Muscle of arm (tissue), 12 donors: ENCODE results near the gene GREB1L. TPM values are rescaled to one million over a fixed set of nuclear protein-coding genes. Genes with fewer than 3 reads are reported as not detected.
"Not testable (repeated sequence)": the region's sequence is repeated elsewhere in the genome, so short reads cannot be mapped to it uniquely, and the experiment has no call there.

Experiments used
- DNase-seq: peaks from one replicate; pipeline ENCODE4 v3.0.0-alpha.2; 2013
- polyA plus RNA-seq, 12 donors: library from polyadenylated mRNA; unstranded; fragments of 120-200 nt; gene quantifications; one replicate each; pipeline ENCODE4 v1.2.1, GENCODE V29; 2013; ENCODE audit not compliant: insufficient read length in 12 of 12

The GREB1L gene
- polyA plus RNA-seq, 12 donors = 3.6 to 14.8 (median 11.7) TPM; not detected in 1

GRCh38 chr18:21363348-21363747, 121.3 kb downstream of the GREB1L start:
- no peak for DNase-seq

GRCh38 chr18:21364471-21364870, 122.4 kb downstream of the GREB1L start:
- no peak for DNase-seq

GRCh38 chr18:21366896-21367295, 124.9 kb downstream of the GREB1L start:
- DNase-seq = no peak

GRCh38 chr18:21369146-21369545, 127.1 kb downstream of the GREB1L start:
- DNase-seq = no peak

- not testable (repeated sequence) for DNase-seq
These were observed 127.6 kb downstream of the GREB1L start for GRCh38 chr18:21369597-21369996.

GRCh38 chr18:21383031-21383430, 141.0 kb downstream of the GREB1L start:
- DNase-seq = no peak

GRCh38 chr18:21386523-21387240, 144.7 kb downstream of the GREB1L start:
- DNase-seq = no peak

GRCh38 chr18:21387886-21388285, 145.9 kb downstream of the GREB1L start:
- DNase-seq = no peak

- no peak for DNase-seq
These were observed 147.3 kb downstream of the GREB1L start for GRCh38 chr18:21389283-21389682.

GRCh38 chr18:21389903-21390302, 147.9 kb downstream of the GREB1L start:
- DNase-seq = no peak

- no peak for DNase-seq
These were observed 149.1 kb downstream of the GREB1L start for GRCh38 chr18:21391074-21391673.

- DNase-seq = no peak
These were observed 152.0 kb downstream of the GREB1L start for GRCh38 chr18:21393986-21394385.

GRCh38 chr18:21398121-21398520, 156.1 kb downstream of the GREB1L start:
- no peak for DNase-seq

GRCh38 chr18:21402272-21402671, 160.2 kb downstream of the GREB1L start:
- DNase-seq = no peak

- no peak for DNase-seq
These were observed 162.4 kb downstream of the GREB1L start for GRCh38 chr18:21404426-21404825.

GRCh38 chr18:21406116-21406515, 164.1 kb downstream of the GREB1L start:
- no peak for DNase-seq

- DNase-seq = no peak
These were observed 166.6 kb downstream of the GREB1L start for GRCh38 chr18:21408681-21409080.

GRCh38 chr18:21433436-21433835, 191.4 kb downstream of the GREB1L start:
- no peak for DNase-seq

- no peak for DNase-seq
These were observed 197.4 kb downstream of the GREB1L start for GRCh38 chr18:21439431-21439846.

GRCh38 chr18:21441670-21442069, 199.6 kb downstream of the GREB1L start:
- DNase-seq = no peak

GRCh38 chr18:21443776-21444464, 201.9 kb downstream of the GREB1L start:
- no peak for DNase-seq

GRCh38 chr18:21444465-21445212, 202.6 kb downstream of the GREB1L start:
- no peak for DNase-seq
